DMS79 (cell line): ENCODE data around the gene ACP5.
"Not testable (repeated sequence)": the region's sequence is repeated elsewhere in the genome, so short reads cannot be mapped to it uniquely, and the experiment has no call there.

ENCODE experiments used
- DNase-seq: peaks from one replicate; lab custom pipeline; 2025; lab: John Stamatoyannopoulos, UW

Gene ACP5

DNA sequence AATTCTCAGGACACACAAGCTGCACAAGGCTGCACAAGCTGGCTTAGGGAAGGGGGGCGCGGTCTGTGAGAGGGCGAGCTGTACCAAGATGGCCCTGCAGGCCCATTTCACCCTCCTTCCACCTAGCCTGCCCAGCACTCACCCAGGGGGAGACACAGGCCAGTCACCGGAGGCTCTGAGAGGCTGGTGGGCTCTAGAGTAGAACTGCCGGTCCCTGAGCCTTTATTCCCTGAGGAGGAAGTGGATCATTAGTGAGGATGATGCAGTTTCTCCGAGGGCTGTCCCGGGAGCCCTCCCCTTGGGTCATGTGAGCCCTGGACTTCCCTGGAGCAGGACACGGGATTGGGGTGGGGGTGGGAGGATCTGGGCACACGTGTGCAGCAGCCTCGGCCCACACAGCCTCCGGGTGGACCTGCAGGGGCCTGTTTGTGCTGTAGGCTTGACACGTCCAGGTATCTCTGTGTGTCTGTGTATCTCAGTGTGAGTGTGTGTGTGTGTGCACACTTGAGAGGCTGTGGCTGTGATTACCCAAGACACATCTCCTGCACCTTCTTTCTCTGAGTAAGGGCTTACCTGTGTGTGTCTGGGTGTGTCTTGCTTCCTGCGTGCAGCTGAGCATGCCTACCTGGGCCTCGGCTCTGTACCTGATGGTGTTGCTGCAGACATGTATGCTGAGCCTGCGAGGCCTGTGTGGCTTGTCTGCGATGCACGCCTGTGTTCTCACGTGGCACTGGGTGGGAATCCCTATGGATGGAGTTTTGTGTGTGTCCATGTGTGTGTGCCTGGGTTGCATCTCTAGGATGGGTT lies at the start of gene ACP5:
ACP5 (minus strand) TSS at position 195 of the 807 bp plus-strand sequence. CDS start 328 bp downstream, outside the sequence.
- DNase-seq, result no peak

DNA sequence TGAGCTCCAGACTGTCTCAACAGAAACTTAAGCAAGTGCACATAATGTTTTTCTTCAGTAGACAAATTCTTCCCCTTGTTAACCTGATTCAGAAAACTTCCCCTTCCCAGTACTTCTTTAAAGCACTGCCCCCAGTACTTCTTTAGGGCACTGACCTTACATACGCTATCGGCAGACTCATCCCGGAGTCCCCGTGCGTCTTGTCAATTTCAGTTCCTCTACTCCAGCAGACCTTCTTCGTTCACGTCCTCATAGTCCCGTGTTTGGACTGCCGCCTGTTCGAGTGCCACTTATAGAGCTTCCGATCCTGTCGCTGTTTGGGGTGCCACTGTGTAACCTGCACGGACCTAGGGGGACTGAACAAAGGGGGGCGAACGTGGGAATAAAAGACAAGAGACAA lies 48.8 kb upstream of the ACP5 start:
- no peak for DNase-seq

DNA sequence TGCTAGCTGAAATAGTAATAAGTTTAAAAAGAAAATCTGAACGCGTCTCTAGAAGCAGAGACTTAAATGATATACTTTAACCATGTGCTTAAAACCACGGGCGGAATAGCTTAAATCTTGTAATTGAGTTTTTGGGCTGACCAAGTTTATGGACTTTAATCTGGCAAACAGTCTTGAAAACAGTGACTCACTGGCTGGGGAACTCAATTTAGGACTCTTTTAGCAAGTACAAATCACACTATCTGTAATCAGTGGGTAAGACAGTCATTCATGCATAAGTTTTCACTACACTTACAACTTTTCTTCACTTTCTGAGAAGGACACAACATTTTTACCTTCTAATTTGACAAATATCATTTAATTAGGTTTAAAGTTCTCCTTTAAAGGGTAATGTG lies 46.6 kb upstream of the ACP5 start:
- no peak for DNase-seq

DNA sequence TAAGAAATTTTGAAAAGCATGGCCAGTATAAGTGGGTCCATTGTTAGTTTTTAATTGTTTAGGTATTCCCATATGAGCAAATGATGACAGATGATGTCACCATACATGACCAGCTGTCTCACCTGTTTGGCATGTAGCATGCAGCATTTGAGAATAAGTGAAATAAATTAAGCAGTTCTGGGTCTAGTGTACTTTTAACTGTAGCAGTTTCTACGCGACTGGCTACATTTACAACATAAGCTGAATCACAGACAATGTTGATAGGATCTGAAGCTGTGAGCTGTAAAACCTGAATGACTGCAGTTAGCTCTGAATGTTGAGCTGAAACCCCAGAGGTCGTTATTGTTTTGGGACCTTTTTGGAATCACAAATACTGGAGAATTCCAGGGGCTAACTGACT lies 45.0 kb upstream of the ACP5 start:
- not testable (repeated sequence) for DNase-seq

DNA sequence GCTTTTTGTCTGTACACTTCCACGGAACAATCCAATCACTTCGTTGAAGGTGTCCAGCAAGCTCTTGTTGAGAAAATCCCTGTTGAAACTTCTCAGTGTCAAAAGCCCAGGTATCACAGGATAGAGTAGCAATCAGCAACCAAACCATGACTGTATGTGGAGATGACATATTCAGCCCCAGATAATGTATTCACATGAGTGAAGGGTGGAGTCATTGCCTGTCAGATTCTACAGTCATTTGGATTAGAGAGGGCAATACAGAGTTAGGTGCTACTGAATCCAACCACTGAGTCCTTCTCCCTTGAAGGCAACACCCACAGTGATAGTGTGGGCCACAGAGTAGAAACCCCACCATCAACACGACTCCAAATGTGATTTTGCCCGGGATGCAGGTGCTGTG lies 43.1 kb upstream of the ACP5 start:
- DNase-seq, result no peak

DNA sequence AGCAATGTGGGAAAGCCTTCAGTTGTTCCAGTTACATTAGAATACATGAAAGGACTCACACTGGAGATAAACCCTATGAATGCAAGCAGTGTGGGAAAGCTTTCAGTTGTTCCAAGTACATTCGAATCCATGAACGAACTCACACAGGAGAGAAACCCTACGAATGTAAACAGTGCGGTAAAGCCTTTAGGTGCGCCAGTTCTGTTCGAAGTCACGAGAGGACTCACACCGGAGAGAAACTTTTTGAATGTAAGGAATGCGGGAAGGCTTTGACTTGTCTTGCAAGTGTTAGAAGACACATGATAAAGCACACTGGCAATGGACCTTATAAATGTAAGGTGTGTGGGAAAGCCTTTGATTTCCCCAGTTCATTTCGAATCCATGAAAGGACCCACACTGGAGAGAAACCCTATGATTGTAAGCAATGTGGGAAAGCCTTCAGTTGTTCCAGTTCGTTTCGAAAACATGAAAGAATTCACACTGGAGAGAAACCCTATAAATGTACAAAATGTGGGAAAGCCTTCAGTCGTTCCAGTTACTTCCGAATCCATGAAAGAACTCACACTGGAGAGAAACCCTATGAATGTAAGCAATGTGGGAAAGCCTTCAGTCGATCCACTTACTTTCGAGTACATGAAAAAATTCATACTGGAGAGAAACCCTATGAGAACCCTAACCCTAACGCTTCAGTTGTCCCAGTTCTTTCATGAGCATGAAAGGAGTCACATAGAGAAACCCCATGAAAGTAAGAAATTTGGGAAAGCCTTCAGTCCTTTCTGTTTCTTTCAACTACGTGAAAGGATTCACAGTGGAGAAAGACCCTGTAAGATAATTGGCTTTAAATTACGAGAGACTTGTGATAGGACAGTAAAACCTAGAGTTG lies 40.0 kb upstream of the ACP5 start:
- DNase-seq, result no peak

DNA sequence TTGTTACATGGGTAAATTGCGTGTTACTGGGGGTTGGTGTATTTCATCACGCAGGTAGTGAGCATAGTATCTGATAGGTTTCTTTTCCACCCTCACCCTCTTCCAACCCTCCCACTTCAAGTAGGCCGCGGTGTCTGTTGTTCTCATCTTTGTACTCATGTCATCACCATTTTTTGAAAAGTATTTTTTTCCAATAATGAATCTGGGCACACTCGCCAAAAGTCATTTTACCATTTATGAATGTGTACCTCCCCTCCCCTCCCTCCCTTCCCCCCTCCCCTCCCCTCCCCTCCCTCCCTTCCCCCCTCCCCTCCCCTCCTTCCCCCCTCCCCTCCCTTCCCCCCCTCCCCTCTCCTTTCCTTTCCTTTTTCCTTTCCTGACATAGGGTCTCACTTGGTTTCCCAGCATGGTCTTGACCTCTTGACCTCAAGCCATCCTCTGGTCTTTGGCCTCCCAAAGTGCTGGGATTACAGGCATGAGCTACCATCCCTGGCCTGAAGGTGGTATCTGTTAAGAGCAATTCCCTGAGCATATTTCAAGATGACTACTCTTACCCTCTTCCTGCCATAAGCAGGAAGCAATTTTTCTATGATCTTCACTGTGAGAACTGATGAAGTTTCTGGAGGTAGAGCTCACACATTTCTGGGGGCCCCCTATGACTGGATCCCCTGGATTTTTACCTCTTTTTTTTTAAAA lies 35.5 kb upstream of the ACP5 start:
- no peak for DNase-seq

DNA sequence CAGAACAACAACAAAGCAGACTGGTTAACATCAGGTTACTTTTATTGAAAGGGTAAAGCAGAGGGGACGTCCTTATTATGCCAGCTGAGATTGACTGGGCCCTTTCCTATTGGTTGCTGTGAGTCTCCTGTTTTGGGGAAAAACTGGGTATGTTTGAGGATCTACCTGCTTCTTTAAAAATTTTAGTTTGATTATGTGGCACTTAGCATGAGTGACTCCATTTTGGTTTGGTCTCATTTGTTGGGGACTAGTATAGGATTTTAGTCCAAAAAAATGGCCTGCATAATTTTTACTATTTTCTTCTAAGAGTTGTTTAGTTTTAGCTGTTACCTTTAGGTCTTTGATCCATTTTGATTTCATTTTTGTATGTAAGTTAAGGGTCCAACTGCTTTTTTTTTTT lies 34.3 kb upstream of the ACP5 start:
- DNase-seq, result no peak

DNA sequence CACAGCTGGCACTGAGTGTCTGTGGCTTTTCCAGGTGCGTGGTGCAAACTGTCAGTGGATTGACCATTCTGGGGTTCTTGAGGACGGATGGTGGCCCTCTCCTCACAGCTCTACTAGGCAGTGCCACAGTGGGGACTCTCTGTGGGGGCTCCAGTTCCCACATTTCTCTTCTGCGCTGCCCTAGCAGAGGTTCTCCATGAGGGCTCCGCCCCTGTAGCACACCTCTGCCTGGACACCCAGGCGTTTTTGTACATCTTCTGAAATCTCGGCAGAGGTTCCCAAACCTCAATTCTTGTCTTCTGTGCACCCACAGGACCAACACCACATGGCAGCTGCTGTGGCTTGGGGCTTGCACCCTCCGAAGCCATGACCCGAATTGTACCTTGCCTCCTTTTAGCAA lies 29.0 kb upstream of the ACP5 start:
- no peak for DNase-seq

DNA sequence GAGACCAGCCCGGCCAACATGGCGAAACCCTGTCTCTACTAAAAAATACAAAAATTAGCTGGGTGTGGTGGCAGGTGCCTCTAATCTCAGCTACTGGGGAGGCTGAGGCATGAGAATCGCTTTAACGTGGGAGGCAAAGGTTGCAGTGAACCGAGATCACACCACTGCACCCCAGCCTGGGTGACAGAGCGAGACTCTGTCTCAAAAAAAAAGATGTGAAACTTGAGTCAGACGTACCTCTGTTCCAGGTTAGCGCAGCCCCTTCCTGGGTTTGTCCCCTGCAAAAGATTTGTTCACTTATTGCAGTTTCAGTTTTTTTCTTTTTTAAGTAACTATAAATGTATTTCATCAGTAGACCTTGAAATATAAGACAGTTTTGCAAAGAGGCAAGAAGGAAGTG lies 22.3 kb upstream of the ACP5 start:
- not testable (repeated sequence) for DNase-seq

DNA sequence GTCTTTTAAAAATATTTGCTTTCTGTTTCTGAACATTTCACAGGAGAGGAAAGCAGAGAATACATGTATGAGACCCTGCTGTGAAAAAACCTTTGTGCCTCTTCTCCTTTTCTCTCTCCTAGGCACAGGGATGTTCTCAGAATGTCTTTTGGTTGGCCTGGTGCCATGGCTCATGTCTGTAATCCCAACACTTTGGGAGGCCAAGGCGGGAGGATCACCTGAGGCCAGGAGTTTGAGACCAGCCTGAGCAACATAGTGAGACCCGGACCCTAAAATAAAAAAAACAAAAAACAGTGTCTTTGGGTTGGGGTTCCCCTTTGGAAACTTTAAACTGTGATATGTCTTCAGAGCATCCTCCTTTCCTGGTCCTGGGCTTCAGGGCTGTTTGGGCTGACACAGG lies 21.3 kb upstream of the ACP5 start:
- DNase-seq, result no peak

DNA sequence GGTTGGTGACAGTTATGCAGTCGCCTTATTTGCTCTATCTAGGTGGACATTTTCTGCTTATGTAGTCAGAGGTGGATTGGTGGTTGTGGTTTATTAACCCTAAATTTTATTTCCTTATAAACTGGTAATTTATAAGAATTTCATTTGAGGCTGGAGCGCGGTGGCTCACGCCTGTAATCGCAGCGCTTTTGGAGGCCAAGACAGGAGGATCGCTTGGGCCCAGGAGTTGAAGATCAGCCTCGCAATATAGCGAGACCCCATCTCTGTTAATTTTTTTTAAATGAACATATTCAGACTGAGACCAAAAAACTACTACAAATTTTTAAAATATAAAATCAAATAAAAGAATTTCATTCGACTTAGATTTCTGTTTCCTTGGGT lies 20.6 kb upstream of the ACP5 start:
- DNase-seq, result no peak

DNA sequence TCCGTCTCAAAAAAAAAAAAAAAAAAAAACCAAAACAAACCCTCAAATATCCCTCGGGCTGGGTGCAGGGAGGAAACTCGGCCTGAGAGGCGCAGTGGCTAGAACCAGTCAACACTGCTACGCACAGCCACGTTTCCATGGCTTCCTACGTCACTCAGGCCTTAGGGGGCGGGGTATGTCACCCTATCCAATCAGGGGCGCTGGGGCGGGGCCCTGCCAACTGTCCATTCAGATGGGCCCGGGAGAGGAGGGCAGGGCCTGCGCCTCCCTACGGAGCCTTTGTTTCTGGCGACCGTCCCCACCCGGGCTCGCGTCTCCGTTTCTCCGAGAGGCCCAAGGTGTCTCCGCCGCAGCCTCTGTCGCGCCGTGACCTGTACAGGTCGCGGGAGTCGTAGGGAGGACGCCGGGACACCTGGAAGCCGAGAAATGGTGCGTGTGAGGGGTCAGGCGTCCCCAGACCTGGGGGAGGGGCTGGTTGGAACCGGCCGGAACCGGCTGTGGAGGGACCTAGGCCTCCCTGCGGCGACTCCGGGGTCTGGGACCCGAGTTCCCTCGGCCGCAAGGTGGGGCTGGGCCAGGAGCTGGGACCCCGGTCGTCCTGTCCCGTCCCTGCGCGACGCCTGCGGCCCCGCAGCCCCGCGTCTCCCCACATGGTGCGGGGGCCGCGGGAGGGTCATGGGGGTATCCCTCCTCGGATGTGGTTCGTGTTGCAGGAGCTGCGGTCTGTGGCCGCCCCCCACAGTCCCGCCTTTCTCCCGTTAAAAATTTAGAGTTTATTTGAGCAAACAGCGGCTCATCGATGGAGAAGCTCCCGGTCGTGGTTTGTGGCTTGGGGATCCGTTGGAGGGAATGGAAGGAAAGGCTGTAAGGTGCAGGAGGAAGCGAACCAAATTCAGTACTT lies 20.0 kb upstream of the ACP5 start, which contains the start of gene ZNF627:
ZNF627 (plus strand) TSS at position 282 of the 901 bp plus-strand sequence; CDS start at position 427, 145 bp downstream.
- DNase-seq, result peak; percentile 98

DNA sequence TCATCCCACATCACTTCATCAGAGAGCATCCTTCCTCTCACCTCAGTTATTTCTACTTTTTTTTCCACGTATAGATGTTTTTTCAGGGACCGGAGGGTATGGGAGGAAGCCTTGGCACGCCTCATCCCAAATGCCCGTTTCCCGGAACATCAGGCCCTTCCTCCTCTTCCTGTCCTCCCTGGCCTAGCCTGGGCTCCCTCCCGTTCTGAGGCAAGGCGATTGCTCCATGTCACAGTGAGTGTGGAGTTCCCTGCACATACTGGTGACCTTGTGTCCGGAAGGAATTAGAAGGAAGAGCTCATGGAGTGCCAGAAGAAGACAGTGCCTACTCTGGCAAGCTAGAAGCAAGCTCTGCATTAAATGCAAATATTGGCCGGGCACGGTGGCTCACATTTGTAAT lies 18.7 kb upstream of the ACP5 start:
- DNase-seq, result no peak

DNA sequence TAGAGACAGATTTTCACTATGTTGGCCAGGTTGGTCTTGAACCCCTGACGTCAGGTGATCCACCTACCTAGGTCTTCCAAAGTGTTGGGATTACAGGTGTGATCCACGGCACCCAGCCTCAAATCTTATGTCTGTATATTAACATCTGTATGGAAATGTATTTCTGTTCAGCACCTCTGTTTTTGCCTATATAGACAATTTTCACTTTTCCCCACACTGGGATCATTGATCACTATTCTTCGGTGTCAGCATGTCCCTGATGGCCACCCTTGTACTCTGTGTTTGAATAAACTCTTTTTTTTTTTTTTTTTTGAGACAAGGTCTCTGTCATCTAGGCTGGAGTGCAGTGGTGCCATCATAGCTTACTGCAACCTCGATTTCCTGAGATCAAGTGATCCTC lies 16.6 kb upstream of the ACP5 start:
- DNase-seq, result no peak

DNA sequence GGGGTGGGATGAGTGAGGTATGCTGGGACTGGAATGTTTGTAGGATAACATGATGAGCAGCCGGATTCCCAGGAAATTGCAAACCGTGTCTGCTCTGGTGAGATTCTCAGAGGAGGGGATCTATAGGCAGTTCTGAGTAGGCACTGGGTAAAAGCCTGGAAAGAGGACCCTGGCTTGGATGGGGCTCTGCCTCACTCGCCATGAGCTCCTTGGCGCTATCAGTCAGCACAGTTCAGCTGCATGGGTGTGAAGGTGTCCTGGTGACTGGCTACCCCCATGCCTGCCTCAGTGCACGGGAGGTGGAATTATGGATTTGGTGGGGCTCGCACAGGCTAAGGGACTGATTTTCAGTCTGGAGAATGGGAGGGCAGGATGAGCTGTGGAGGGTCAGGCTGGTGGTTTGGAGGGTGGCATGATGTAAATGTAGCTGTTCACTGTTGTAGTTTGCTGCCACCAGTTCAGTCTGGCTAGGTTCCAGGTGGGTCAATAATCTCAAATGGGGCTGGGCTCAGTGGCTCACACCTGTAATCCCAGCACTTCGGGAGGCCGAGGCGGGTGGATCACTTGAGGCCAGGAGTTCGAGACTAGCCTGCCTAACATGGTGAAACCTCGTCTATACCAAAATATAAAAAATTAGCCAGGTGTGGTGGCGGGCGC lies 10.7 kb upstream of the ACP5 start:
- peak; percentile 66 for DNase-seq

DNA sequence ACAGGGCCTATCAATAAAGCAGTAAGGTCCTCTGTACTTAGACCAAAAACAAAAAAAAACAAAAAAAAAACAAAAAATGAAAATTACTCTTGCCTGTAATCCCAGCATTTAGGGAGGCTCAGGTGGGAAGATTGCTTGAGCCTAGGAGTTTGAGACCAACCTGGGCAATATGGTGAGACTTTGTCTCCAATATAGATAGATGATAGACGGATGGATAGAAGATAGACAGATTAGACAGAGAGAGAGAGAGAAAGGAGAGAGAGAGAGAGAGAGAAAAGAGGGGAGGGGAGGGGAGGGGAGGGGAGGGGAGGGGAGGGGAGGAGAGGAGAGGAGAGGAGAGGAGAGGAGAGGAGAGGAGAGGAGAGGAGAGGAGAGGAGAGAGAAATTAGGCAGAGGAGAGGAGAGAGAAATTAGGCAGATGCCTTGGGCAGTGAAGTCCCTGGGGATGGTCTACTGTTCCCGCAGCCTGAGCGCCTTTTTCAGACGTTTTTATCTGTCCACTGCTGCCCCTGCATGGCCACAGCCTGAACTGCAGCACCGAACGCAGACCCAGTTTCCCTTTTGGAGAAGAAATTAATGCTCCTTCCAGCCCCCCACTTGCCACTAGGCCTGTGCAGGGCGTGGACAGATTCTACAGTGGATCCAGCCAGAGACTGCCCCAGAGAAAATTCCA lies 10.0 kb upstream of the ACP5 start:
- DNase-seq, result peak; percentile 70

DNA sequence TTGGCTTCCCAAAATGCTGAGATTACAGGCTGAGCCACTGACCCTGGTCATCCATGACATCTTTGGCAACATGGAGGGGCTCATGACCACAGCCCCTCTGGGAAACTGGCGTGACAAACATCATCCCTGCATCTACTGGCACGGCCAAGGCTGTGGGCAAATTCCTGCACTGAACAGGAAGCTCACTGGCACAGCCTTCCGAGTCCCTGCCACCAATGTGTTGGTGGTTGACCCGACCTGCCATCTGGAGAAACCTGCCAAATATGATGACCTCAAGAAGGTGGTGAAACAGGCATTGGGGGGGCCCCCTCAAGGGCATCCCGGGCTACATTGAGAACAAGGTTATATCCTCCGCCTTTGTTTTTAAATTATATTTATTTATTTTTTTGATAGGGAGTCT lies 8.9 kb upstream of the ACP5 start:
- DNase-seq, result no peak

DNA sequence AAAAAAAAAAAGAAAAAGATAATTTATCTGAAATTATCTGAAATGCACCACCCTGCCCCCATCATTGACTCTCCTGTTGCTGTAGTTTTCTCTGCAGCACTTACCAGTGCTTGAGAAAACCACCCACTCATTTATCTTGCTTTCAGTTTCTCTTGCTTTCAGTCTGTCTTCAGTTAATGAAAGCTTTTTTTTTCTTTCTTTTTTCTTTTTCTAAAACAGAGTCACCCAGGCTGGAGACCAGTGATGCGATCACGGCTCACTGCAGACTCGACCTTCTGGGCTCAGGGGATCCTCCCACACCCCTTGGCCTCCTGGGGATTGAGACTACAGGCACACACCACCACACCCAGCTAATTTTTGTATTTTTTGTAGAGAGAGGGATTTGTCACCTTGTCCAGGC lies 4.3 kb upstream of the ACP5 start:
- DNase-seq, result no peak

DNA sequence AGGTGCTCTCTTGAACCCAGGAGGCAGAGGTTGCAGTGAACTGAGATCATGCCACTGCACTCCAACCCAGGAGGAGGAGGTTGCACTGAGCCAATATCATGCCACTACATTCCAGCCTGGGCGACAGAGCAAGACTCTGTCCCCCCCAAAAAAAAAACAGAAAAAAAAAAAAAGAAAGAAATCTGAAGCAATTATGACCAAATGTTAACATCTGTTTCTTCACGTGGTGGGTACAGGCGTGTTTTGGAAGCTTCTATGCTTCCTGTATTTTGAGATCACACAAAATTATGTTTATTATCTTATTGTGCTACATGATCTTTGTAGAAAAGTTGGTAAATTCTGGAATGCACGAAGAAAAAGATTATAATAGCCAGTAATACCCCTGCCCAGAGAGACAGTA lies 2.7 kb upstream of the ACP5 start:
- DNase-seq, result no peak
